ENCODE measurements around the gene NUDT8. TPM values are rescaled to one million over a fixed set of nuclear protein-coding genes. Genes with fewer than 3 reads are reported as not detected.

The NUDT8 gene
- total and polyA plus RNA-seq, 10 of the 15 experiments (the other 5 are each of a cell fraction or from before 2014, with no cell fraction given): 0.32 to 18.2 (median 9.8) TPM

DNA sequence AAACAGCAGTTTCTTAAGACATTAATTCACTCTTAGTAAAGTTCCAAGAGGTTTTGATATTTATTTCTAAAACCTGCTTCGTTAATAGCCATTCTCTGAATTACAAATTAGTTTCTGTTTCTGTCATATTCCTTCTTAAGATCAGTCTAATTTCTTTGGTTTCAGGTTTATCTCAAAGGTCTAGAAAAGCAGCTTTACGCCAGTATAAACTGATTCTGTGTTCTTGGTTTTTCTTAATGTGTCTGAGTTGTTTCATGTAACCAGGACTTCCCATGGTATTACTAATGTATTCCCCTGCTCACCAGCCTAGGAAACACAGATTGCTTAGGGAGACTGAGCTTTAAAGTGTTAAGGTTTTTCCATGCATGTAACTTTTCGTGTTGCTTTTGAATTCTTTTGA, 27.6 kb upstream of the NUDT8 start:
- 0% methylated on average over 3 of the region's 3 CpGs for WGBS (ENCODE audit: insufficient coverage, insufficient replicate concordance, low lambda C conversion rate, missing lambda C conversion rate)
- peak; percentile 29 for ATAC-seq
- no peaks in the 10 kb centered on the region for H3K79me2 ChIP-seq (ENCODE audit: control insufficient read depth, insufficient read depth, low read length)
- no peak overlapping the region for H2AFZ ChIP-seq (ENCODE audit: control insufficient read depth, low read depth, low read length)
- ChIA-PET RAD21 (ENCODE audit: unreplicated experiment) (interaction anchor here (0.9 to 1.0 kb wide), 2 partner anchors 9 to 28 kb away, joined by 8 read pairs; partner anchors contain the start of gene NUDT8), CTCF (interaction anchor here (0.8 to 7.7 kb wide), 6 partner anchors 11 to 306 kb away, joined by 4 to 132 read pairs (median 12); partner anchors contain the start of genes ACY3 and NUDT8), SMC1A (ENCODE audit: uncharacterized antibody, unreplicated experiment) (interaction anchor here (0.7 to 6.3 kb wide), 8 partner anchors 10 to 79 kb away, joined by 3 to 69 read pairs (median 4); partner anchors contain the start of genes ACY3 and NUDT8), POLR2A (interaction anchor here (1.5 kb wide), 1 partner anchor 9 kb away, joined by 7 read pairs; no protein-coding TSS in a partner anchor)
- H3K36me3 ChIP-seq (ENCODE audit: control insufficient read depth in 2 of 2, insufficient read depth in 2 of 2, low read length in 1 of 2): no peaks in the 10 kb centered on the region
- intact Hi-C loops (cut with micrococcal nuclease; ENCODE audit: unreplicated experiment) (no loop called here), in situ Hi-C loops (cut with MboI) (no loop called here)
- no peaks in the 10 kb centered on the region for H4K20me1 ChIP-seq (ENCODE audit: control insufficient read depth, insufficient read depth)
- H3K9me3 ChIP-seq (replicated peaks; ENCODE audit: control insufficient read depth, insufficient read depth, low read length): peaks cover 8% of the 10 kb centered on the region
- no peaks in the 10 kb centered on the region for H3K27me3 ChIP-seq (replicated peaks in 1 of 2; ENCODE audit: control insufficient read depth in 2 of 2, insufficient read depth in 2 of 2, low read length in 1 of 2)
- H3K27ac ChIP-seq (ENCODE audit: control insufficient read depth, insufficient read depth): peak overlapping the region; percentile 71
- 0 out of 2 replicates have a peak overlapping the region, but pooled peaks have one; percentile 14 for H3K4me3 ChIP-seq
- peak; percentile 49 for FAIRE-seq
- no peak for DNase-seq (ENCODE audit: low read depth, low spot score)
- H3K4me2 ChIP-seq (ENCODE audit: control insufficient read depth, insufficient read depth): no peak overlapping the region
- no TSS peak for BruUV-seq (replicated peaks)
- no peak overlapping the region for H3K9ac ChIP-seq (ENCODE audit: control insufficient read depth, insufficient read depth, low read length)
- peaks cover 29% of the 10 kb centered on the region for H3K4me1 ChIP-seq (ENCODE audit: control insufficient read depth, insufficient read depth, low read length)
- TF ChIP-seq EP300 (IDR thresholded peaks at IDR 0.05; ENCODE audit: borderline replicate concordance in 1 of 2, control insufficient read depth in 1 of 2, low read depth in 2 of 2, low read length in 2 of 2) (no peak), JUND (IDR thresholded peaks at IDR 0.05; ENCODE audit: low read depth, low read length) (no peak), NR2C2 (IDR thresholded peaks at IDR 0.05; ENCODE audit: borderline replicate concordance, control insufficient read depth, insufficient read length, low read depth) (no peak), MEF2B (IDR thresholded peaks at IDR 0.05; ENCODE audit: partially characterized antibody, poor library complexity, severe bottlenecking) (no peak), STAT1 (conservative IDR thresholded peaks at IDR 0.05) (no peak), FOXM1 (IDR thresholded peaks at IDR 0.05; ENCODE audit: low read depth, low read length) (peak; percentile 50; the same call in 1 of the 2 replicates), POLR2A (IDR thresholded peaks at IDR 0.05; ENCODE audit: low read depth, low read length) (no peak), NFYB (IDR thresholded peaks at IDR 0.05; ENCODE audit: insufficient read depth, low read depth, low read length) (no peak), NR2F1 (conservative IDR thresholded peaks at IDR 0.05) (no peak), ZBED1 (IDR thresholded peaks at IDR 0.05; ENCODE audit: borderline replicate concordance) (peak; percentile 37; the same call in 1 of the 2 replicates), CBX3 (IDR thresholded peaks at IDR 0.05; ENCODE audit: borderline replicate concordance, low read depth) (no peak), GABPA (IDR thresholded peaks at IDR 0.05; ENCODE audit: low read depth) (no peak), KAT2A (conservative IDR thresholded peaks at IDR 0.05; ENCODE audit: control insufficient read depth, low read depth, low read length) (no peak), ZBTB11 (CRISPR knock-in tag; IDR thresholded peaks at IDR 0.05) (no peak), PAX5 (IDR thresholded peaks at IDR 0.05; ENCODE audit: borderline replicate concordance, low read depth, low read length) (no peak)
- TF ChIP-seq, protein P1, sequence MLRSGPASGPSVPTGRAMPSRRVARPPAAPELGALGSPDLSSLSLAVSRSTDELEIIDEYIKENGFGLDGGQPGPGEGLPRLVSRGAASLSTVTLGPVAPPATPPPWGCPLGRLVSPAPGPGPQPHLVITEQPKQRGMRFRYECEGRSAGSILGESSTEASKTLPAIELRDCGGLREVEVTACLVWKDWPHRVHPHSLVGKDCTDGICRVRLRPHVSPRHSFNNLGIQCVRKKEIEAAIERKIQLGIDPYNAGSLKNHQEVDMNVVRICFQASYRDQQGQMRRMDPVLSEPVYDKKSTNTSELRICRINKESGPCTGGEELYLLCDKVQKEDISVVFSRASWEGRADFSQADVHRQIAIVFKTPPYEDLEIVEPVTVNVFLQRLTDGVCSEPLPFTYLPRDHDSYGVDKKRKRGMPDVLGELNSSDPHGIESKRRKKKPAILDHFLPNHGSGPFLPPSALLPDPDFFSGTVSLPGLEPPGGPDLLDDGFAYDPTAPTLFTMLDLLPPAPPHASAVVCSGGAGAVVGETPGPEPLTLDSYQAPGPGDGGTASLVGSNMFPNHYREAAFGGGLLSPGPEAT (IDR thresholded peaks at IDR 0.05; ENCODE audit: low read depth): no peak
- TF ChIP-seq, protein P2, sequence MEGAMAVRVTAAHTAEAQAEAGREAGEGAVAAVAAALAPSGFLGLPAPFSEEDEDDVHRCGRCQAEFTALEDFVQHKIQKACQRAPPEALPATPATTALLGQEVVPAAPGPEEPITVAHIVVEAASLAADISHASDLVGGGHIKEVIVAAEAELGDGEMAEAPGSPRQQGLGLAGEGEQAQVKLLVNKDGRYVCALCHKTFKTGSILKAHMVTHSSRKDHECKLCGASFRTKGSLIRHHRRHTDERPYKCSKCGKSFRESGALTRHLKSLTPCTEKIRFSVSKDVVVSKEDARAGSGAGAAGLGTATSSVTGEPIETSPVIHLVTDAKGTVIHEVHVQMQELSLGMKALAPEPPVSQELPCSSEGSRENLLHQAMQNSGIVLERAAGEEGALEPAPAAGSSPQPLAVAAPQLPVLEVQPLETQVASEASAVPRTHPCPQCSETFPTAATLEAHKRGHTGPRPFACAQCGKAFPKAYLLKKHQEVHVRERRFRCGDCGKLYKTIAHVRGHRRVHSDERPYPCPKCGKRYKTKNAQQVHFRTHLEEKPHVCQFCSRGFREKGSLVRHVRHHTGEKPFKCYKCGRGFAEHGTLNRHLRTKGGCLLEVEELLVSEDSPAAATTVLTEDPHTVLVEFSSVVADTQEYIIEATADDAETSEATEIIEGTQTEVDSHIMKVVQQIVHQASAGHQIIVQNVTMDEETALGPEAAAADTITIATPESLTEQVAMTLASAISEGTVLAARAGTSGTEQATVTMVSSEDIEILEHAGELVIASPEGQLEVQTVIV (IDR thresholded peaks at IDR 0.05; ENCODE audit: borderline replicate concordance, partially characterized antibody): no peak
